ENCODE data around the gene TEX22. TPM values are rescaled to one million over a fixed set of nuclear protein-coding genes. Genes with fewer than 3 reads are reported as not detected.

TEX22 gene
- total RNA-seq, 4 donors from 2014 or later = 0.57 TPM; not detected in 3

DNA sequence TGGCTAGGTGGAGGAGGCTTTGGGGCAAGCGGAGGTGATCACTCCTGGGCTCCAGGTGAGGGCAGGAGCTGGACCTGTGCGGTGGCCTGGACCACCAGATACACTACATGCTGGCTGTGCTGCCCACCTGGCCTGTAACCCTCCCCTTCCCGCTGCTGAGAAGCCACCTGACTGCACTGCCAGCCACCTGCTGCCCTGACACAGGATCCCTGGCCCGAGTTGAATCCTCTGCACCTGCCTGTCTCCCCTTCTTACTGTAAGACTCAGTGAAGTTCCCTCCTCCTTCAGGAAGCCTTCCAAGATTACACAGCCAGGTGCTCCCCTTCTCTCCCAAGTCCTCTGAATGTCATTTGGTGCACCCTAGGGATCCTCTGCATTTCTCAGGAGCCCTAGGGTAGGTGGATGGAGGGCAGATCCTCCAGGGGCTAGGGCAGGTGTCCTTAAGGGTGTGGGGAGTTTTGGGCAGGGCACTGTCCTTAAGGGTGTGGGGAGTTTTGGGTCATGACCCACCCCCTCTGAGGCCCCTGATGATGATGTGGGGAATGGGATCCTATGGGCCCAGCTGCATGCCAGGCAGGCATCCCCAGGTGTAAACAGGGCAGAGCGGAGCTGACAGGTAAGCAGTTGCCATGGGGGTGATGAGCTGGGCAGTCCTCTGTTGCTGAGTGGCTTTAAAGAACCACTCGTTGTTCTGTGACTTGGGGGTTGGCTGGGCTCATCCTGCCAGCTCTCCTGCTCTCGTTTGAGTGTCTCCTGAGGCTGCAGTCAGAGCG, 14.6 kb downstream of the TEX22 start:
- intact Hi-C loops (cut with DNase I) = no loop called here
- Histone ChIP-seq H3K27me3 (peaks cover 0 to 42% (median 4%) of the 10 kb centered on the region in 4 donors), H3K4me1 (peaks cover 16 to 34% (median 23%) of the 10 kb centered on the region in 3 donors), H3K4me3 (no peak overlapping the region), H3K36me3 (no peaks in the 10 kb centered on the region), H3K9me3 (no peaks in the 10 kb centered on the region), H3K27ac (no peak overlapping the region)
- WGBS, 2 donors = 86 to 87% methylated on average over 4 to 5 of the region's 8 CpGs
- DNase-seq = no peak
- no peak for TF ChIP-seq POLR2A (IDR thresholded peaks at IDR 0.05)
- TF ChIP-seq, protein P1, sequence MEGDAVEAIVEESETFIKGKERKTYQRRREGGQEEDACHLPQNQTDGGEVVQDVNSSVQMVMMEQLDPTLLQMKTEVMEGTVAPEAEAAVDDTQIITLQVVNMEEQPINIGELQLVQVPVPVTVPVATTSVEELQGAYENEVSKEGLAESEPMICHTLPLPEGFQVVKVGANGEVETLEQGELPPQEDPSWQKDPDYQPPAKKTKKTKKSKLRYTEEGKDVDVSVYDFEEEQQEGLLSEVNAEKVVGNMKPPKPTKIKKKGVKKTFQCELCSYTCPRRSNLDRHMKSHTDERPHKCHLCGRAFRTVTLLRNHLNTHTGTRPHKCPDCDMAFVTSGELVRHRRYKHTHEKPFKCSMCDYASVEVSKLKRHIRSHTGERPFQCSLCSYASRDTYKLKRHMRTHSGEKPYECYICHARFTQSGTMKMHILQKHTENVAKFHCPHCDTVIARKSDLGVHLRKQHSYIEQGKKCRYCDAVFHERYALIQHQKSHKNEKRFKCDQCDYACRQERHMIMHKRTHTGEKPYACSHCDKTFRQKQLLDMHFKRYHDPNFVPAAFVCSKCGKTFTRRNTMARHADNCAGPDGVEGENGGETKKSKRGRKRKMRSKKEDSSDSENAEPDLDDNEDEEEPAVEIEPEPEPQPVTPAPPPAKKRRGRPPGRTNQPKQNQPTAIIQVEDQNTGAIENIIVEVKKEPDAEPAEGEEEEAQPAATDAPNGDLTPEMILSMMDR (IDR thresholded peaks at IDR 0.05) = no peak

DNA sequence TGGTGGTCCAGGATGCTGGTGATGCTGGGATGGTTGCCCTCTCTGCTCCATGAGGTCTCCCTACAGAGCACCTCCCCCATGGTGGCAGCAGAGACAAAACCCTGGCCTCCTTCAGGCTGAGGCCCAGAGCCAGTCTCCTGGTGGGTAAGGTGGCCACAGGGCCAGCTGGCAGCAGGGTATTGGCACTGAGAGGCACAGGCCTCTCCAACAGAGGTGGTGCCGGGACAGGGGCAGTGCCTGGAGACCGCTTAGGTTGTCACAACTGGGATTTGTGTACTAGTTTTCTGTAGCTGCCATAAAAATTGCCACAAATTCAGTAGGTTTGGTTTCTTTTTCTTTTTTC, 15.2 kb downstream of the TEX22 start:
- TF ChIP-seq POLR2A (IDR thresholded peaks at IDR 0.05) = no peak
- TF ChIP-seq, protein P1 (IDR thresholded peaks at IDR 0.05) = no peak
- 86% methylated on average over 2 of the region's 2 CpGs; no CpG with 5 or more reads in 1 of the 2 donors for WGBS, 2 donors
- peaks cover 18 to 38% (median 23%) of the 10 kb centered on the region in 3 donors for H3K4me1 ChIP-seq
- no peak overlapping the region for H3K4me3 ChIP-seq
- H3K9me3 ChIP-seq = no peaks in the 10 kb centered on the region
- DNase-seq = no peak
- H3K27ac ChIP-seq = no peak overlapping the region
- no peaks in the 10 kb centered on the region for H3K36me3 ChIP-seq
- H3K27me3 ChIP-seq = peaks cover 0 to 42% (median 4%) of the 10 kb centered on the region in 4 donors
- intact Hi-C loops (cut with DNase I) = no loop called here

DNA sequence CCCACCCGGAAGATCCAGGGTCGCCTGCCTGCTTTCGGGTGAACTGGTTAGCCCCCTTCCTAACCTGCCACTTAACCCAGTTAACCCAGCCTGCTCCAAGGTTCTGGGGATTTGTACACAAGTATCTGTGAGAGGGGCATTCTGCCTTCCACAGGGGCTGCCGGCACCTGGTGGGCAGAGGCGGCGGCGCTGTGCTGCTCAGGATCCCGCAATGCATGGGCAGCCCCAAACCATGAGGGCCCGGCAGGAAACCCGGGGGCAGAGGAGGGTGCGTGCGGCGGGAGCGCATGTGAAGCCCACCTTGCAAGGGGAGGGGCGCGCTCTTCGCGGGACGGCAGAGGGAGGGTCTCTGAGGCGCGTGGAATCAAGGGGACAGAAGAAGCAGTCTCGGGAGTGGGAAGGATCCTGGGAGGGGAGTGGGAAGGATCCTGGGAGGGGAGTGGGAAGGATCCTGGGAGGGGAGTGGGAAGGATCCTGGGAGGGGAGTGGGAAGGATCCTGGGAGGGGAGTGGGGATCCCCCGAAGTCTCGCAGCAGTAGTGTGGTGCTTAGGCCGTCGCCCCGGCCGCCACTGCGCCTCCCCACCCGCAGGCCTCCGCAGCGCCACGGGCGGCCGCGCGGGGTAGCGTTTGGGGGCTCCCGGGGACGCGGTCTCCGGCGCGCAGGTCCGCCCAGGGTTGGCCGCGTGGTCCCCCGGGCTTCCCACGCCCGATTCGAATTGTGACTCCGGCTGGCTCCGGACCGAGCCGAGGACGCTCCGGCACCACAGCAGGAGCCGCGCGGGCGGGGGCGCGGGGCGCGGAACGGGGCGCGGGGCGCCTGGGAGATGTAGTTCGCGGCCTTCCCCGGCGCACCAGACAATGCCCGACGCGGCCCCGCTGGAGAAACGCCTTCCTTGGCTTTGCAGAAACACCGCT, 16.4 kb downstream of the TEX22 start:
- peak overlapping the region; percentile 27 to 78 (median 64) for H3K27ac ChIP-seq
- intact Hi-C loops (cut with DNase I) = no loop called here
- H3K4me3 ChIP-seq = peak overlapping the region; percentile 42 to 74 (median 54)
- WGBS, 2 donors = 12 to 26% methylated on average over 11 to 28 of the region's 79 CpGs
- TF ChIP-seq, protein P1 (IDR thresholded peaks at IDR 0.05) = peak; percentile 64 to 89 (median 74)
- no peak for TF ChIP-seq POLR2A (IDR thresholded peaks at IDR 0.05)
- peaks cover 0 to 39% (median 4%) of the 10 kb centered on the region in 4 donors for H3K27me3 ChIP-seq
- DNase-seq = no peak
- H3K9me3 ChIP-seq = no peaks in the 10 kb centered on the region
- H3K36me3 ChIP-seq = no peaks in the 10 kb centered on the region
- H3K4me1 ChIP-seq = peaks cover 27 to 48% (median 33%) of the 10 kb centered on the region in 3 donors

DNA sequence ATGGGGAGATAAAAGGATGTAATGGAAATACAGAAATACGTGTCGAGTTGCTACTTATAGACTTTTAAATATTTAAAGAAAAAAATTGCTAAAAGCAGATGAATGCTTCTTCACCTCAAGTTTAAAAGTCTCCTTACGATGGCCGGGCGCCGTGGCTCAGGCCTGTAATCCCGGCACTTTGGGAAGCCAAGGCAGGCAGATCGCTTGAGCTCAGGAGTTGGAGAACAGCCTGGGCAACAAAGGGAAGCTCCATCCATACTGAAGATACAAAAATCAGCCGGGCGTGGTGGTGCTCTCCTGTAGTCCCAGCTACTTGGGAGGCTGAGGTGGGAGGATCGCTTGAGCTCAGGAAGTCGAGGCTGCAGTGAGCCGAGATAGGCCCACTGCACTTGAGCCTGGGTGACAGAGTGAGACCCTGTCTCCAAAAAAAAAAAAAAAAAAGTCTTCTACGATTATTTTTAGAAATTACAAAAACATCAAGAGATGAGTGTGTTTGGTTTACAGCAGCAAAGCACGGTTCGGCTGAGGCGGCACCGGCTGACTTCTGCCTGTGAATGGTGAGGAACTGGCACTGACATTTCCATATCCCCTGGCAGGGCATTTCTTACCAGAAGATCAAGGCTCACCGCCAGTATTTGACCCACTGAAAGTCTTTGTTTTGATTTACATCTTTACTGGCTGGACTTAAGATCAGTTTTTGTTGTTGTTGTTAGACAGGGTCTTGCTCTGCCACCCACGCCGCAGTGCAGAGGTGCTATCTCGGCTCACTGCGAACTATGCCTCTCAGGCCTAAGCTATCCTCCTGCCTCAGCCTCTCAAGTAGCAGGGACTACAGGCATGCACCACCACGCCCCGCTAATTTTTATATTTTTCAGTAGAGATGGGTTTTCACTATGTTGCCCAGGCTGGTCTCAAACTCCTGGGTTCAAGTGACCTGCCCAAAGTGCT, 17.4 kb downstream of the TEX22 start:
- 84 to 85% methylated on average over 25 of the region's 25 CpGs for WGBS, 2 donors
- Histone ChIP-seq H3K4me1 (peaks cover 30 to 51% (median 40%) of the 10 kb centered on the region in 3 donors), H3K9me3 (no peaks in the 10 kb centered on the region), H3K4me3 (peak overlapping the region in 3 of 4 donors; percentile 44 to 74 (median 64)), H3K36me3 (no peaks in the 10 kb centered on the region), H3K27me3 (peaks cover 0 to 29% (median 2%) of the 10 kb centered on the region in 4 donors), H3K27ac (peak overlapping the region in 2 of 4 donors; percentile 59 to 78)
- TF ChIP-seq POLR2A (IDR thresholded peaks at IDR 0.05) = no peak
- TF ChIP-seq, protein P1 (IDR thresholded peaks at IDR 0.05) = no peak
- DNase-seq = no peak
- intact Hi-C loops (cut with DNase I) = no loop called here

Data from esophagus squamous epithelium (tissue), 5 donors.